ENCODE results near the gene GCSAML.
"Not testable (repeated sequence)": the region's sequence is repeated elsewhere in the genome, so short reads cannot be mapped to it uniquely, and the experiment has no call there.

GCSAML gene

GRCh38 chr1:247548769-247549182 lies at the start of gene GCSAML:
Gene GCSAML, plus strand, starts transcription at chr1:247549134. Its CDS starts 58 bp downstream, at chr1:247549192.
- DNase-seq (ENCODE audit: low read depth in 2 of 2) = no peak

- DNase-seq (ENCODE audit: low read depth in 2 of 2) = no peak
Measured at GRCh38 chr1:247500865-247501264, 48.1 kb upstream of the GCSAML start.

- no peak for DNase-seq (ENCODE audit: low read depth in 2 of 2)
Measured at GRCh38 chr1:247506831-247507230, 42.1 kb upstream of the GCSAML start.

GRCh38 chr1:247517795-247518612 lies 30.9 kb upstream of the GCSAML start:
- DNase-seq (ENCODE audit: low read depth in 2 of 2) = no peak

- DNase-seq (ENCODE audit: low read depth in 2 of 2) = no peak
Measured at GRCh38 chr1:247518613-247518891, 30.4 kb upstream of the GCSAML start.

GRCh38 chr1:247521886-247522285 lies 27.0 kb upstream of the GCSAML start:
- DNase-seq (ENCODE audit: low read depth in 2 of 2) = not testable (repeated sequence)

- no peak for DNase-seq (ENCODE audit: low read depth in 2 of 2)
Measured at GRCh38 chr1:247528812-247529474, 20.0 kb upstream of the GCSAML start.

- DNase-seq (ENCODE audit: low read depth in 2 of 2) = no peak
Measured at GRCh38 chr1:247529771-247530355, 19.1 kb upstream of the GCSAML start.

- DNase-seq (ENCODE audit: low read depth in 2 of 2) = no peak
Measured at GRCh38 chr1:247530785-247531184, 18.1 kb upstream of the GCSAML start.

GRCh38 chr1:247531937-247532336 lies 17.0 kb upstream of the GCSAML start:
- no peak for DNase-seq (ENCODE audit: low read depth in 2 of 2)

GRCh38 chr1:247535402-247535801 lies 13.5 kb upstream of the GCSAML start:
- no peak for DNase-seq (ENCODE audit: low read depth in 2 of 2)

GRCh38 chr1:247536340-247536739 lies 12.6 kb upstream of the GCSAML start, which contains the start of gene OR2C3:
Gene OR2C3, minus strand, starts transcription at chr1:247536440. Its CDS starts 3,929 bp downstream, at chr1:247532511.
- DNase-seq (ENCODE audit: low read depth in 2 of 2) = no peak

- DNase-seq (ENCODE audit: low read depth in 2 of 2) = no peak
Measured at GRCh38 chr1:247538561-247538960, 10.4 kb upstream of the GCSAML start.

- DNase-seq (ENCODE audit: low read depth in 2 of 2) = no peak
Measured at GRCh38 chr1:247539215-247539614, 9.7 kb upstream of the GCSAML start.

- no peak for DNase-seq (ENCODE audit: low read depth in 2 of 2)
Measured at GRCh38 chr1:247540581-247540980, 8.4 kb upstream of the GCSAML start.

GRCh38 chr1:247542811-247543210 lies 6.1 kb upstream of the GCSAML start:
- DNase-seq (ENCODE audit: low read depth in 2 of 2) = no peak

GRCh38 chr1:247548092-247548491 lies 842 bp upstream of the GCSAML start:
- no peak for DNase-seq (ENCODE audit: low read depth in 2 of 2)

GRCh38 chr1:247551721-247552120 lies 2.8 kb downstream of the GCSAML start:
- no peak for DNase-seq (ENCODE audit: low read depth in 2 of 2)

GRCh38 chr1:247552231-247552630 lies 3.3 kb downstream of the GCSAML start:
- no peak for DNase-seq (ENCODE audit: low read depth in 2 of 2)

- DNase-seq (ENCODE audit: low read depth in 2 of 2) = no peak
Measured at GRCh38 chr1:247557926-247558674, 9.2 kb downstream of the GCSAML start.

GRCh38 chr1:247561711-247562110 lies 12.8 kb downstream of the GCSAML start:
- no peak for DNase-seq (ENCODE audit: low read depth in 2 of 2)

GRCh38 chr1:247562198-247562597 lies 13.3 kb downstream of the GCSAML start:
- no peak for DNase-seq (ENCODE audit: low read depth in 2 of 2)
